ENCODE data around the gene CLCN6. TPM values are rescaled to one million over a fixed set of nuclear protein-coding genes. Genes with fewer than 3 reads are reported as not detected.

Gene CLCN6
- total RNA-seq, 1 experiment from 2014 or later: 48.1 TPM

DNA sequence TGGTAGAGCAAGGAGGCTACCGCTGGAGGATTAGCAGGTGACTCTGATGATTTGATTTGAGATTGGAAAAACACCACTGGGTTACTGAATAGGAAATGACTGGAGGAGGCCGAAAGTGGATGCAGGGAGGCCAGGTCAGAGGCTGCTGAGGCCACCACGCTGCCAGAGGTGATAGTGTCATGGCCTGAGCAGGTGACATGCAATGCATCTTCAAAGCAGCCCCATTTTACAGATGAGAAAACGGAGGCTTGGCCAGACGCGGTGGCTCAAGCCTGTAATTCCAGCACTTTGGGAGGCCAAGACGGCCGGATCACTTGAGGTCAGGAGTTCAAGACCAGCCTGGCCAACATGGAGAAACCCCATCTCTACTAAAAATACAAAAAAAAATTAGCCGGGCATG is 31.2 kb upstream of the CLCN6 start:
- no peak overlapping the region for H3K4me3 ChIP-seq (ENCODE audit: low read depth, low read length, poor library complexity, severe bottlenecking)
- TF ChIP-seq EZH2 (IDR thresholded peaks at IDR 0.05; ENCODE audit: borderline replicate concordance, low read depth, low read length, poor library complexity, severe bottlenecking): no peak
- TF ChIP-seq, protein P1, sequence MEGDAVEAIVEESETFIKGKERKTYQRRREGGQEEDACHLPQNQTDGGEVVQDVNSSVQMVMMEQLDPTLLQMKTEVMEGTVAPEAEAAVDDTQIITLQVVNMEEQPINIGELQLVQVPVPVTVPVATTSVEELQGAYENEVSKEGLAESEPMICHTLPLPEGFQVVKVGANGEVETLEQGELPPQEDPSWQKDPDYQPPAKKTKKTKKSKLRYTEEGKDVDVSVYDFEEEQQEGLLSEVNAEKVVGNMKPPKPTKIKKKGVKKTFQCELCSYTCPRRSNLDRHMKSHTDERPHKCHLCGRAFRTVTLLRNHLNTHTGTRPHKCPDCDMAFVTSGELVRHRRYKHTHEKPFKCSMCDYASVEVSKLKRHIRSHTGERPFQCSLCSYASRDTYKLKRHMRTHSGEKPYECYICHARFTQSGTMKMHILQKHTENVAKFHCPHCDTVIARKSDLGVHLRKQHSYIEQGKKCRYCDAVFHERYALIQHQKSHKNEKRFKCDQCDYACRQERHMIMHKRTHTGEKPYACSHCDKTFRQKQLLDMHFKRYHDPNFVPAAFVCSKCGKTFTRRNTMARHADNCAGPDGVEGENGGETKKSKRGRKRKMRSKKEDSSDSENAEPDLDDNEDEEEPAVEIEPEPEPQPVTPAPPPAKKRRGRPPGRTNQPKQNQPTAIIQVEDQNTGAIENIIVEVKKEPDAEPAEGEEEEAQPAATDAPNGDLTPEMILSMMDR (conservative IDR thresholded peaks at IDR 0.05; ENCODE audit: low read depth, low read length): no peak

DNA sequence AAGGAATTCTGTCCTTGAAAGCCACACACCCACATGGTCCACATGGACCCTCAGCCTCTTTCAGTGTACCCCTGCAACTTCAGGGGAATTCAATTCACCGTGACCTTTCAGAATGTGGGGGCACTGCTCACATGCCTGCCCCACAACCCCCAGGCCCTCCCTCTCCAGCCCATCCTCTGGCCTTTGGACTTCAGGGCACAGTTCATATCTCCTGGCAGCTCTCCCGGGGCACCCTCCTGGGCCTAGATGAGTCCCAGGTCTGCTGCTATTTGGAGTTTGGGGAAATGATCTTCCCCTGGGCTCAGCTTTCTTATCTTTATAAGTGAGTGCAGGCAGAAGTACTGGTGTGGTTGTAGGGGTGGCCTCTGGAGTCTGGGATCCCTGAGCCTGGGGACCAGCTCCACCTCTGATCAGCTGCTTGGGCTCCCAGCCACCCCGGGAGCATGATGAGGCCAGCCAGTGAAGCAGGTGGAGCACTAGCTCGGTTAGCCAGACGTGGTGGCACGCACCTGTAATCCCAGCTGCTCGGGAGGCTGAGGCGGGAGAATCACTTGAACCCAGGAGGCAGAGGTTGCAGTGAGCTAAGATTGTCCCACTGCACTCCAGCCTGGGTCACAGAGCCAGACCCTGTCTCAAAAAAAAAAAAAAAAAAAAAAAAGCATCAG is 28.2 kb upstream of the CLCN6 start:
- H3K4me1 ChIP-seq (ENCODE audit: insufficient read depth, low read length, poor library complexity, severe bottlenecking): no peaks in the 10 kb centered on the region
- H3K36me3 ChIP-seq (ENCODE audit: insufficient read depth, low read length, poor library complexity, severe bottlenecking): no peaks in the 10 kb centered on the region
- intact Hi-C loops (cut with micrococcal nuclease; ENCODE audit: unreplicated experiment): no loop called here
- no TSS peak for BruUV-seq (replicated peaks)
- no peaks in the 10 kb centered on the region for H3K27me3 ChIP-seq (replicated peaks; ENCODE audit: insufficient read depth, low read depth, low read length, poor library complexity)
- POLR2A ChIA-PET (ENCODE audit: low non-redundant PET): no interaction called here
- CTCF ChIA-PET: interaction anchor here (0.6 kb wide), 1 partner anchor 87 kb away, joined by 5 read pairs; no protein-coding TSS in a partner anchor
- no peak for DNase-seq (ENCODE audit: low spot score)
- H3K27ac ChIP-seq (ENCODE audit: low read depth, low read length, poor library complexity, severe bottlenecking): no peak overlapping the region
- TF ChIP-seq, protein P1 (conservative IDR thresholded peaks at IDR 0.05; ENCODE audit: low read depth, low read length): no peak
- TF ChIP-seq EZH2 (IDR thresholded peaks at IDR 0.05; ENCODE audit: borderline replicate concordance, low read depth, low read length, poor library complexity, severe bottlenecking): no peak
- H3K4me3 ChIP-seq (ENCODE audit: low read depth, low read length, poor library complexity, severe bottlenecking): no peak overlapping the region
- no peaks in the 10 kb centered on the region for H3K9me3 ChIP-seq (ENCODE audit: low read depth, low read length, poor library complexity, severe bottlenecking)

More for the DNA sequence above, 31.2 kb upstream of the CLCN6 start:
- POLR2A ChIA-PET (ENCODE audit: low non-redundant PET): no interaction called here
- Histone ChIP-seq H3K36me3 (ENCODE audit: insufficient read depth, low read length, poor library complexity, severe bottlenecking) (no peaks in the 10 kb centered on the region), H3K9me3 (ENCODE audit: low read depth, low read length, poor library complexity, severe bottlenecking) (no peaks in the 10 kb centered on the region), H3K4me1 (ENCODE audit: insufficient read depth, low read length, poor library complexity, severe bottlenecking) (no peaks in the 10 kb centered on the region), H3K27me3 (replicated peaks; ENCODE audit: insufficient read depth, low read depth, low read length, poor library complexity) (no peaks in the 10 kb centered on the region), H3K27ac (ENCODE audit: low read depth, low read length, poor library complexity, severe bottlenecking) (no peak overlapping the region)
- no peak for DNase-seq (ENCODE audit: low spot score)
- intact Hi-C loops (cut with micrococcal nuclease; ENCODE audit: unreplicated experiment): no loop called here
- BruUV-seq (replicated peaks): no TSS peak
- CTCF ChIA-PET: no interaction called here

DNA sequence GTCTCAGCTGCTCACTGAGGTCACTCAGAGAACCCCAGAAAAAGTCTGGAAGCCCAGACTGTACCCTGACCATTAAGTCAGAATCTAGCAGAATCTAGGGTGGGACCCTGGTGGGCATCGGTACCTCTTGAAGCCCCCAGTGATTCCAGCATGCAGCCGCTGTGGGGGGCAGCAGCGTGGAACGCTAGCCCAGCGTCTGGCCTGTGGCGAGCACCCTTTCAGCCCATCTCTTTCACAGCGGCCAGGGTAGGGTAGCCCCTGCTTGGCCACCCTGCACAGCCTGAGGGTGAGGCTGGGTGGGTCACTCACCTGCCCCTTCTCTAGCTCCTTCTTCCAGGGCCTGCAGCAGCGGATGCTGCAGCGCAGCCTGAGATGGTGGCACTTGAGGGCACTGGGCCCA is 27.7 kb upstream of the CLCN6 start:
- ChIA-PET POLR2A (ENCODE audit: low non-redundant PET) (no interaction called here), CTCF (interaction anchor here (0.6 kb wide), 1 partner anchor 86 kb away, joined by 5 read pairs; no protein-coding TSS in a partner anchor)
- no TSS peak for BruUV-seq (replicated peaks)
- Histone ChIP-seq H3K9me3 (ENCODE audit: low read depth, low read length, poor library complexity, severe bottlenecking) (no peaks in the 10 kb centered on the region), H3K4me1 (ENCODE audit: insufficient read depth, low read length, poor library complexity, severe bottlenecking) (no peaks in the 10 kb centered on the region), H3K27ac (ENCODE audit: low read depth, low read length, poor library complexity, severe bottlenecking) (no peak overlapping the region), H3K27me3 (replicated peaks; ENCODE audit: insufficient read depth, low read depth, low read length, poor library complexity) (no peaks in the 10 kb centered on the region), H3K36me3 (ENCODE audit: insufficient read depth, low read length, poor library complexity, severe bottlenecking) (no peaks in the 10 kb centered on the region), H3K4me3 (ENCODE audit: low read depth, low read length, poor library complexity, severe bottlenecking) (no peak overlapping the region)
- TF ChIP-seq EZH2 (IDR thresholded peaks at IDR 0.05; ENCODE audit: borderline replicate concordance, low read depth, low read length, poor library complexity, severe bottlenecking): no peak
- TF ChIP-seq, protein P1 (conservative IDR thresholded peaks at IDR 0.05; ENCODE audit: low read depth, low read length): no peak
- intact Hi-C loops (cut with micrococcal nuclease; ENCODE audit: unreplicated experiment): no loop called here
- DNase-seq (ENCODE audit: low spot score): no peak

All from A673 (cell line).